HG03432 (cell line): Measurements from ENCODE around the gene ZNF608.

ENCODE experiments used
- ATAC-seq: cut with Tn5 transposase; IDR thresholded peaks from one replicate; pipeline ENCODE4 v1.9.1; 2021; ENCODE audit warnings: mild to moderate bottlenecking, moderate library complexity; ENCODE audit not compliant: unreplicated experiment

ZNF608 gene

GRCh38 chr5:124745928-124746915 lies at the start of gene ZNF608:
Gene ZNF608 (minus strand): TSS chr5:124746639. CDS start chr5:124744989, 1,650 bp downstream.
- no peak for ATAC-seq

- ATAC-seq, result peak; percentile 43
Observed at GRCh38 chr5:124795829-124796228, 49.4 kb upstream of the ZNF608 start.

GRCh38 chr5:124790895-124791732 lies 44.7 kb upstream of the ZNF608 start:
- no peak for ATAC-seq

- no peak for ATAC-seq
Observed at GRCh38 chr5:124790301-124790894, 44.0 kb upstream of the ZNF608 start.

- ATAC-seq, result no peak
Observed at GRCh38 chr5:124789104-124789605, 42.7 kb upstream of the ZNF608 start.

GRCh38 chr5:124783794-124784193 lies 37.4 kb upstream of the ZNF608 start:
- ATAC-seq, result no peak

GRCh38 chr5:124783285-124783684 lies 36.8 kb upstream of the ZNF608 start:
- ATAC-seq, result no peak

GRCh38 chr5:124782262-124782661 lies 35.8 kb upstream of the ZNF608 start:
- no peak for ATAC-seq

GRCh38 chr5:124780011-124780410 lies 33.6 kb upstream of the ZNF608 start:
- no peak for ATAC-seq

GRCh38 chr5:124773315-124774311 lies 27.2 kb upstream of the ZNF608 start:
- ATAC-seq, result no peak

- ATAC-seq, result no peak
Observed at GRCh38 chr5:124772457-124773200, 26.2 kb upstream of the ZNF608 start.

GRCh38 chr5:124771761-124772160 lies 25.3 kb upstream of the ZNF608 start:
- no peak for ATAC-seq

GRCh38 chr5:124764992-124765611 lies 18.7 kb upstream of the ZNF608 start:
- no peak for ATAC-seq

- no peak for ATAC-seq
Observed at GRCh38 chr5:124764585-124764984, 18.1 kb upstream of the ZNF608 start.

- no peak for ATAC-seq
Observed at GRCh38 chr5:124761010-124761409, 14.6 kb upstream of the ZNF608 start.

GRCh38 chr5:124760608-124761007 lies 14.2 kb upstream of the ZNF608 start:
- ATAC-seq, result no peak

- ATAC-seq, result no peak
Observed at GRCh38 chr5:124755565-124755964, 9.1 kb upstream of the ZNF608 start.

- no peak for ATAC-seq
Observed at GRCh38 chr5:124755041-124755440, 8.6 kb upstream of the ZNF608 start.
